Left renal cortex interstitium (tissue), 4 donors: Measurements from ENCODE around the gene RYK. TPM values are rescaled to one million over a fixed set of nuclear protein-coding genes. Genes with fewer than 3 reads are reported as not detected.

Experiments used
- DNase-seq, 4 donors: peaks; one replicate each; pipeline ENCODE4 v3.0.0-alpha.2; 2013; ENCODE audit warnings: low read depth in 4 of 4, low spot score in 2 of 4, missing footprints in 1 of 4
- polyA plus RNA-seq, 4 donors: library from polyadenylated mRNA; unstranded; fragments of 120-200 nt; gene quantifications; one replicate each; pipeline ENCODE4 v1.2.1, GENCODE V29; 2013; ENCODE audit not compliant: insufficient read length in 4 of 4

The RYK gene
- polyA plus RNA-seq, 4 donors: 88.9 to 106 (median 95.6) TPM

DNA sequence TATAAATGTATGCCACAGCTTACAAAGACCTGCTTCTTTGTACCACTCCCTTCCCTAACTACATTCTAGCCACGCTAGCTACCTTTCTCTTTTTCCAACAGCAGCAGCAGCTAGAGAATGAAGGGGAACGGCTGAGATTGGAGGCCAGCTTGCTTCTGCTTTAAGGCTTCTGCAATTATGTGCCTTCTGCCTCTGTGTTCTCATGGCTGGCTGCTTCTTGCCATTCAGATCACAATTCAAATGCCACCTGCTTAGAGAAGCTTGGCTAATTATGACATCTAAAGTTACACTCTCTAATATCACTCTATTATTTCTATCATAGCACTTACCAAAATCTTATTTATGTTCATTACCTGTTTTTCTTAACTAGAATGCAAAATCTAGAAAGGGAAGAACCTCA, 95.2 kb downstream of the RYK start:
- peak in 2 of 4 donors; percentile 9 to 16 for DNase-seq

DNA sequence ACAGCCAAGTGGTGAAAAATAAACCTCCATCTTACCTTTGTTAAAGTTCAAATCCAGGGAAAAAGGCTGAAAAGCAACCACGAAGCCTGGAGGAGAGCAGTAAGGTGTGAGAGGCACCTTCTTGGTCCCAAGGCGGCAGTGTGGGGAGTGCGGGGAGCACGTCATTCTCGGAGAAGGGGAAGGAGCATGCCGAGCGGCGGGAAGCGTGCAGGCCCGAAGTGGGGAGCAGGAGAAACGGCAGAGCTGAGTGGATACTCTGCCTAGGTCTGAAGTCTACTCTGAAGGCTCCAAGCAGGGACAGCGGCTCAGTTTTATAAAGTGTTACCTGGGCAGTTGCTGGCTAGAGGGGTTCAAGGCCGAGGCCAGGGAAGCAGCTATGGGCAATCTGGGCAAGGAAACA, 96.9 kb downstream of the RYK start:
- no peak for DNase-seq

DNA sequence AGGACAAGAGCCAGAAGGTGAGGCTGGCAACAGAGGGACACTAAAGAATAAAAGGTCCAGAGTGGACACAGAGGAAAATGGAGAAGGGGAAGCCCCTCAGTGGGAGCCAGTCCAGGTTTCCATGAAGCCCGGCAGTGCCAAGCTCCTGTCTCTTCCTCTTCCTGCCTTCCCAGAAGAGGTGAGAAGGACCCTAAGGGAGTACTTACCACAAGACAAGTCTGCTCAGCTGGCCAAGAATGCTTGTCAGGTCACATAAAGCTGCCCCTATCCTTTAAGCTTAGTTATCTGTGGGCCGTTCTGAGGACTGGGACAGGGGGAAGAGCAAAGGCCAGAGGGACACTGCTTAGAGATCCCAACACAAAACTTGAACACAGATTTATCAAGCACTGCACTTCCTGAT, 100.2 kb downstream of the RYK start:
- no peak for DNase-seq

DNA sequence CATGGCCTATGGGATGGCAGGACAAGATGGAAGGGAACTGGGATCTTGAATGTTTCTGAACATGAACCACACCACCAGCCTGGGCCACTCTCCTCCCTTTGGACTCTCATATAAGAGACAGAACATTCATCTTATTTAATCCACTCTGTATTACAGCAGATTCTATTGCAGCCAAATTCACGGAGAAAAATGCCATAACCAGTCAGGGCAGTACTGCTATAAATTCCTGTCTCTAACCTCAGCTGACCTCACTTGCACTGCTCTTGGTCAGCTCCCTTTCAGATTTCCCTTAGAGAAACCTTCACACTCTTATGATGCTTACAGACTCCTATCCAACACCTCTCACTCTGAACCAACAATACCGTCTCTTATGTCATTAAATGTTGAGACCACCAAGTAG, 101.4 kb downstream of the RYK start:
- DNase-seq: no peak

DNA sequence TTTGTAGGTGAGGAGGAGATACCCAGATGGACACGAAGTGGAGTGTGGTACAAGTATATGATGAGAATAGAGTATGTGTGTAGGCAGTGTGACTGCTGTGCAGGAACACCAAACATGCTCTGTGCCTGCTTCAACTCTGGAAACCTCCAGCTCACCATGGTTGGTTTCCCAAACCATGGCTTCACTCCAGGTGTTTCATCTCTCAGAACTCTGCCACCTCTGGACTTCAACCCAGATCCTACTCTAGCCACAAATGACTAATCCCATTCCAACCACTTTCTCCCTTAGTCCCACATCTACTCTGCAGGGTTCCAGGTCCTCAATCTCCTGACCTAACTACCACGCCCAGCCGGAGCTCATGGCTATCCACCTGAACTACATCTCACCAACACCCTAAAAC, 102.1 kb downstream of the RYK start:
- no peak for DNase-seq

DNA sequence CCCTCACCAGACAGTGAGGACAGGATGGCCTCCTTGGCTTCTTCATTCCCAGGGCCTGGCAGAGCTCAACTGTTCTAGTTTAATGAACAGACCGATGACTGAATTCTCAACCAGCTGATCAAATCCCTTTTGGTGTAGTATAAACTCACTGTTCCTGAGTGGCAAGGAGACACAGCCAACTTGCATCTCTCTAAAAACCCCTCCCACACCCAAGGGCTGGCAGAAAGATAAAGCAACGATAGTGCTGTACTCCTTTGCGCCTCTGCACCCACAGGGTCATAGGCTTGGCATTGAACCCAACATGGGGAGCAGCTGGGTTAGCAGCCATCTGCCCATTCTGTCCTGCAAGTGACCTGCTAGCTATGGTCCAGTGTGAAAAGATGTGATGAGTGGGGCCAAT, 103.2 kb downstream of the RYK start:
- DNase-seq: no peak

DNA sequence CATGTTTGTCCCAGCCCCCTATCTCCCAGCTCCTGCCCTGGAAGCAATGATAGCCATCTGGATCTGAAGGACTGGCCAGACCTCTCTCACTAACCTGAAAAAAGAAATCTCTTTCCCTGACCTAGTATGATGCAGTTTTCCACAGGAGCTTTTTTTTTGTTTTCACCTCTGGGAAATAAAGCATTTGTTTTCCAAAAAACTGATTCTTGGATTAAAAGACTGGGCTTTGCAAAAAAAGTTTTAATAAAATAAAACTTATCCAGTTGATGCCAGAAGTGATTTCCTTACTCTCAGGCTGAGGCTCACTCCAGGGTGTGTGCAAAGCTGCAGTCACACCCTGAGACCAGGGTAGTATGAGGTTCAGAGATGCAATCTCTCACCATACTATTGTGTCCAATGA, 104.0 kb downstream of the RYK start:
- DNase-seq: no peak

DNA sequence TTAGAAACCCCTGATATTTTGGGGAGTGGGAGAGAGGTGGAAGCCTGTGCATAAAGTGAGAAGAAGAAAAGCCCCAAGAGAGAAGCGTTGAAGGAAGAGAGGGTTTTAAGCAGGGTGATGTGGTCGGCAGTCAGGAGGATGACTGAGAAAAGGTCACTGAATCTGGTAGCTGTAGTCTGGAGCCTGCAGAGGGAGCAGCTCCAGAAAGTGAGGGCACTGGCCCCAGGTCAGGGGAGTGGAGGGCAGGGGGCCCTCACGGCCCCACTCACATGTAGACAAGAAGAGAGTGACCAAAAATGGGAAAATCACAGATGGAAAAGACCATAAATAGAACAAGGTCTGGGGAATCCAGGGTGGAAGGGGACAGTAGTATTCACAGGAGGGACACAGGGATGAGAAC, 105.5 kb downstream of the RYK start:
- no peak for DNase-seq

DNA sequence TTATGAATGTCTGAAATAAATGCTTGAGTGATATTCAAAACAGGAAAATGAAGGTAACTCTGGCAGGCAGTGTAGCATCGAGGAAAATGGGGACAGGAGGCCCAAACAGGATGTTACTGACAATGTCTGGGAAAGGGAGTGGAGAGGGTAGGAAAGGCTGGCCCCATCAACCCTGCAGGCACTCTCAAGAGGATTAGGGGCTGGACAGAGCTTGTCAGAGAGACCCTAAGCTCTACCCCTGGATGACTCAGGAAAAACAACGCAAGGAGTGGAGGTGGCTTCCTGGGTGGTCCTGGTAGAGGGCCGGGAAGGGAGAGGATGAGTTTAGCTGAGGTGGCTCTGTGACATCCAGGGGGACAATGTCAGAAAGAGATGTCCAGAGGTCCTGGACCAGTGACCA, 106.0 kb downstream of the RYK start:
- DNase-seq: no peak

DNA sequence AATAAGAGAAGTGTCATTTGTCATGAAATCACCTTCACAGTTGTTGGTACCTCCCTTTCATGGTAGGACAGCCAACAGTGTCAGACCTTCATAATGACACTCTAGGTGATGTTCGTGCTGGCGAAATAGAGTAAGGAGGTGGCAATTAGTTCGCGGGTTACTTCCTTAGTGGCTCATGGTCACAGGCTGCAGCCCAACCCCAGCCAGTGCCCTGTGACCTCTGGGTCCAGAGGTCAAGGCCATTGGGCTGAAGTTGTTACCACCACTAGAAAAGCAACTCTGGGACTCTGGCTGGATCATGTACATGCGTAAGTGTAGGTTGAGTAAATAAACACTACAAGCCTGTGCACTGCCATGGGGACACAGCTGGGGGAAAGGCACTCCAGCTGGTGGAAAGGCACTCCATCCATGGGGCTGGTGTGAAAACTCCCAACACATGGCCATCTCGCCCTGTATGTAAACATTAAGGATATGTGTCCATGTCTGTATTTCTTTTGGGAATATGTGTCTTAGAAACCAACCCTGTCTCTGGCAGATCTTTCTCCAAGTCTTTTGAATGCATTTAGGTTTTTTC, 106.7 kb downstream of the RYK start:
- DNase-seq: no peak

DNA sequence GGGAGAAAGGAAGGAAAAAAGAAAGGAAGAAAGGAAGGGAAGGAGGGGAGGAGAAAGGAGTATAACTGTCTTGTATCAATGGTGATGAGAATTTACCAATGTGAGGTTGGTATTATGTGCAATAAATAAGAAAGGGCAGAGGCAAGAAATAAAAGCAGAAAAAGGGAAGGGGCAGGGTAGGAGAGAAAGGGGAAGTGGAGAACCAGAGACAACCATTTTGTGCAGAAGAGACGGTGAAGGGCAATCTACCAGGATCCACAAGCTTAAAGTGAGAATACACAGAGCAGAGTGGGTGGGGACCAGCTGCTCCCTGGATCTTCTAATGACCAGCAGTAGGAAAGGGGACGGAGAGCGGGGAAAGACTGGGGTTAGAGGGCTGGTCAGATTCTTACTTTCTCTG, 114.1 kb downstream of the RYK start:
- no peak for DNase-seq

DNA sequence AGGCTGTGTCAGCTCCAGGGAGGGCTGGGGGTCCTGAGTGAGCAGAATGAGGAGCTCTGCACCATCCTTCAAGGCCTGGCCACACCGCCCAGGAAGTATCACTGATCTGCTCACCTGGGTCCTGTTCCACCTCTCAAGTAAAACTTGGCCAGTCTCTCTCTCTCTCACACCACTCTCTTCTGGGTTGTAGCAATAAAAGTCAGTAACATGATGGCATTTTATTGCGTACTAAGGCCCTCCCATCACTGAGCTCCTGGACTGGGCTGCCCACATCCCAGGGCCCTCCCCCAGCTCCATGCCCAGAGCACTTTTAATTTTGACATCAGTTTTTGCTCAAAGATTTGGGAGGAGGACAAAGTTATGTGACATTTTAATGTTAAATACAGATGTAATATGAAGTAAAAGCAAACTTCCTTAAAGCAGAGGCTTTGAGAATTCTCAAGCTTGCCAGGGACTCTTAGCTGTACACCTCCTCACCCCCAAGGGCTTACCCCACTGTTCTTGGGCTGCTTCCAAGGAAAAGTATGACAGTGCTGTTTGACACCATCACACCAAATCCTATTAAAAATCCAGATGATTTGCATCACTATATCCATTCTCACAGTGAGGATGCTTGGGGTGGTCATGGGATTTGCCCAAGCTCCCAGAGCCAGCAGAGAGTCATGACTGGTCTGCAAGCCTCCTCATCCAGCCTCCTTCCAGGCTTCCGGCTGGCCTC, 115.8 kb downstream of the RYK start:
- no peak for DNase-seq

DNA sequence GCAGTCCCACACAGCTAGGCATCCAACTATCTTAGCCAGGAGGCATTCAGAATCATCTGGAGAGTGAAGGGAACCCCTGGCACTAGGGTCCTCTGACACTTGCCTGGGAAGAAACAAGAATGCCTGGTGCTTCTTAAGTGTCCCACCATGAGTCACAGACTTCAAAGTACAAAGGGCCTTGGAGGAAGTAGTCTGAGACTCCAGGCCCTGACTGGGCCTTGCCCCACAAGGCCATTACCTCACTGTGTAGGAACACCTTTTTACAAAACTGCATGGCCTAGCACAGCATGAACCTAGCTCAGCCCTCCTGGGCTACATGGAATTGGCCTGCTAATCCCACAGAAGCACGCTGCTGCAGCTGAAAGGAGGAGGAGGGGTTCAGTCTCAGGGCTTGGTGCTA, 116.4 kb downstream of the RYK start:
- DNase-seq: no peak

DNA sequence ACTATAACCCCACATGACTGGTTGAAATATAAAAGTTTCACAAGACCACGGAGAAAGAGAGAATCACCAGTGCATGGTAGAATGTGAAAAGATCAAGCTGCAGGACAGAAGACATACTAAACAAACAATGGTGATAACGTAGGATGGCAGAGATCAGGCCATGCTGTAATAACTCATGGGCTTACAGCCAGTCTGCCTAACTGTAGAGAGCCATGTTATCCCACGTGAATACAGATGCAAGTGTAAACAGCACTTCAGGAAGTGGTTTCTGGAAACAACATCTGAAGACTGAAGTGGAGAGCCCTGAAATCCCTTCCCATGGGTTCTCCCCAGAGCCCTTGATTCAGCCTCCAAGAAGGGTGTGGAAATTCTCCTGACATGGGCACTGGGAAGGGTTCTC, 117.7 kb downstream of the RYK start:
- DNase-seq: no peak

DNA sequence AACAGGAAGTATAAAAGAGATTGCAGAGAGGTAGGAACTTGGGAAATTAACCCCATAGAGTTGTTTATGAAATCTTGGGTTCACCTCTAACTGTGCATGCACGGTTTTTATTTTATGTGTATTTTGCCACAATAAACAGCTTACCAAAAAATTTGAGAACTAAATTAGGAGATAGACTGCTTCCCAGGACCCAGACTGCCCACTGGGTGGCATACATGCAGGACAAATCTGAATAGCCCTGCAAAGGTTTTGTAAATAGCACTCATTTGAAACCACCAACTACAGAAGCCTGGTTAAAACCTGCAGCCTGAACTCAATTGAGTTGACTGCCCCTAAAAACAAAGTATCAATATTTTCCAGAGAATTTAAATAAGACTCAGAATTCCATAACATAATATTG, 124.5 kb downstream of the RYK start:
- DNase-seq: no peak

DNA sequence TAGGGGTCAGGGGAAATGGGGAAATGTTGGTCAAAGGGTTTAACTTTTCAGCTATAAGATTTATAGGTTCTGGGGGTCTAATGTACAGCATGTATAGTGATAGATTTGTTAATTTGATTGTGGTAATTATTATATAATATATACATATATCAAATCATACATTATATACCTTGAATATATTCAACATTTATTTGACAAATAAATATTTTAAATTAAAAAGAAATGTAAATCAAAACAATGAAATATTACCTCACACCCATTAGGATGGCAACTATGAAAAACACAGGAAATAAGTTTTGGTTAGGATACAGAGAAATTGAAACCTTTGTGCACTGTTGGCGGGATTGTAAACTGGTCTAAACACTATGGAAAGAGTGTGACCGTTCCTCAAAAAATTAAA, 135.9 kb downstream of the RYK start:
- no peak for DNase-seq

DNA sequence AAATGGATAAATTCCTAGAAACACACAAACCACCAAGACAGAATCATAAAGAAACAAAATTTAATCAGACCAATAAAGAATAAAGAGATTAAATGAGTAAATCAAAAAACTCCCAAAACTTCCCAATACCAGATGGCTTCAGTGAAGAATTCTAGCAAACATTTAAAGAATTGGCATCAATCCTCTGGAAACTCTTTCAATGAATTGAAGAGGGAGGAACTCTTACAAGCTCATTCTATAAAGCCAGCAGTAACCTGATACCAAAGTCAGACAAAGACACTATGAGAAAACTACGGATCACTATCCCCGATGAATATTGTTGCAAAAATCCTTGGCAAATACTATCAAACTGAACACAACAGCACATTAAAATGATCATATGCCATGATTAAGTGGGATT, 139.0 kb downstream of the RYK start:
- DNase-seq: no peak

DNA sequence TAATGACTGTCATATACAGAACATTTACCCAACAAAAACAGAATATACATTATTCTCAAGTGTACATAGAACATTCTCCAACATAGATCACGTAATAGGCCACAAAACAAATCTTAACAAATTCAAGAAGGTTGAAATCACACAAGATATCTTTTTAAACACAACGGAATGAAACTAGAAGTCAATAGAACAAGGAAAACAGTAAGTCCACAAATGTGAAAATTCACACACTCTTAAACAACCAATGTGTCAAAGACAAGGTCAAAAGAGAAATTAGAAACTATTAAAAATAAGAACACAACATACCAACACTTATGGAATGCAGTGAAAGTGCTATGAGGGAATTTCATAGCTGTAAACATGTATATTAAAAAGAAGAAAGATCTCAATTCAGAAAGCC, 139.7 kb downstream of the RYK start:
- no peak for DNase-seq

Other genes with a start within 250 kb of the RYK start
- 10 to 100 TPM; 16.8 to 21.6 (median 17.9) TPM for gene SLCO2A1, start 220.9 kb downstream of the RYK start, polyA plus RNA-seq
- 100 to 1,000 TPM in 2 of 4 donors, 10 to 100 TPM in 2; 71.1 to 107 (median 92.6) TPM for gene AMOTL2, start 123.6 kb upstream of the RYK start, polyA plus RNA-seq
- 100 to 1,000 TPM; 103 to 162 (median 118) TPM for gene ANAPC13, start 235.1 kb upstream of the RYK start, polyA plus RNA-seq
- gene CEP63, start 235.2 kb upstream of the RYK start, polyA plus RNA-seq: 10 to 100 TPM; 28.7 to 38.1 (median 36.5) TPM